ENCODE data around the gene WDR27. TPM values are rescaled to one million over a fixed set of nuclear protein-coding genes. Genes with fewer than 3 reads are reported as not detected.

Gene WDR27
- total RNA-seq, 1 donor from 2014 or later, result 59.0 TPM

DNA sequence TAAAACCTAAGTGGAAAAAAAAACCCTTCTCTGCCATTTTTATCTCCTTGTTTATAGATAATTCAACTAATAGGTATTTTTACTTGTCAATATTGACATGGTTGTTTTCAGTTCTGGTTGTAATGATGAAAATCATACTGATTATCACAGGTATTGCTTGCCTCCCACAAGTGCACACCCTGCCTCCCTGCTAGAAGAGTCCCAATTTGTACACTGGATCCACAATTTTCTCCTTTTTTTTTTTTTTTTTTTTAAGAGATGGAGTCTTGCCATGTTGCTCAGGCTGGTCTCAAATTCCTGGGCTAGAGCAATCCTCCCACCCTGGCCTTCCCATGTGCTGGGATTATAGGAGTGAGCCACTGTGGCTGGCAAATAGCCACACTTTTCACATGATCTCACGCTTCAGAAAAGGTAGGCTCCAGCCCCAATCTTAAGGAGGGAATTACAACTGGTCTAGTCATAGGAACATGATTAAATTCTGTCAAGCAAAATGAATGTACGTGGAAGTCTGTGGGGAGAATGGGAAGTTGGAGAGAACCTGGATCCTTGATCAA, 37.2 kb upstream of the WDR27 start:
- Mint-ChIP-seq H3K27me3 (ENCODE audit: unreplicated experiment) (peaks cover 1% of the 10 kb centered on the region), H3K4me1 (ENCODE audit: unreplicated experiment) (no peaks in the 10 kb centered on the region), H3K36me3 (ENCODE audit: low read depth, unreplicated experiment) (no peaks in the 10 kb centered on the region), H3K4me3 (ENCODE audit: unreplicated experiment) (no peak overlapping the region), H3K27ac (ENCODE audit: unreplicated experiment) (no peak overlapping the region), H3K9me3 (ENCODE audit: unreplicated experiment) (no peaks in the 10 kb centered on the region)
- DNase-seq (ENCODE audit: low spot score), result no peak
- no peak for TF ChIP-seq CTCF (IDR thresholded peaks at IDR 0.05; ENCODE audit: unreplicated experiment)

DNA sequence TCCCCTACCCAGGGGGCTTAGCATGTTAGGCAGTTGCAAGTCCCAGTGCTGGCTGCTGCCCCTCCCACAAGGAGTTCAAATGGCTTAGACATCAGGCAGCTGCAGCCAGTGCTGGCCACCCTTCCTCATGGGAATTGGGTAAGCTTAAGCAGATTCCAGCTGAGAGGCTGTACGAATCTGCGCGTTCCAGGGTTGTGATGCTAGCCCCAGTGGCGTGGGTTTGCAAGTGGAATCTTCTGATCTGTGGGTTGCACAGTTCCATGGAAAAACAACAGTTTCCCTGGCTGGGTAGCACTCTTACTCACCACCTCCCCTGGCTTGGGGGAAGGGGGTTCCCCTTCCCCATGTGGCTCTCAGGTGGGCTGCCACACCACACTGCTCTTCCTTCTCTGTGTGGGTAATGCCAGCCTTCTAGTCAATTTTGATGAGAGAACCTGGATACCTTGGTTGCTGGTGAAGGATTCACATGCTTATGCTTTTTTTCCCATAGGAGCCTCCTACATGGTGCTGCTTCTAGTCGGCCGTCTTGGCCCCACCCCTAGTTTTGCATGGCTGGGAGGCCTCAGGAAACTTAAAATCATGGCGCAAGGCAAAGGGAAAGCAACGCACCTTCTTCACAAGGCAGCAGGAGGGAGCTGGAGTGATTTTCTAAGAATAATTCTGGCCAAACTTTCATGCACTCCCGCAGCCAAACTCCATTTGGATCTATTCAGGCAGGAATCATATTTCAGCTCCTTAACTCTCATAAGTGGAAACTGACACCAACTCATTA, 36.6 kb upstream of the WDR27 start:
- H3K4me1 Mint-ChIP-seq (ENCODE audit: unreplicated experiment), result no peaks in the 10 kb centered on the region
- no peak for TF ChIP-seq CTCF (IDR thresholded peaks at IDR 0.05; ENCODE audit: unreplicated experiment)
- H3K27me3 Mint-ChIP-seq (ENCODE audit: unreplicated experiment), result peaks cover 1% of the 10 kb centered on the region
- no peak for DNase-seq (ENCODE audit: low spot score)
- H3K9me3 Mint-ChIP-seq (ENCODE audit: unreplicated experiment), result no peaks in the 10 kb centered on the region
- H3K36me3 Mint-ChIP-seq (ENCODE audit: low read depth, unreplicated experiment), result no peaks in the 10 kb centered on the region
- H3K4me3 Mint-ChIP-seq (ENCODE audit: unreplicated experiment), result no peak overlapping the region
- H3K27ac Mint-ChIP-seq (ENCODE audit: unreplicated experiment), result no peak overlapping the region

DNA sequence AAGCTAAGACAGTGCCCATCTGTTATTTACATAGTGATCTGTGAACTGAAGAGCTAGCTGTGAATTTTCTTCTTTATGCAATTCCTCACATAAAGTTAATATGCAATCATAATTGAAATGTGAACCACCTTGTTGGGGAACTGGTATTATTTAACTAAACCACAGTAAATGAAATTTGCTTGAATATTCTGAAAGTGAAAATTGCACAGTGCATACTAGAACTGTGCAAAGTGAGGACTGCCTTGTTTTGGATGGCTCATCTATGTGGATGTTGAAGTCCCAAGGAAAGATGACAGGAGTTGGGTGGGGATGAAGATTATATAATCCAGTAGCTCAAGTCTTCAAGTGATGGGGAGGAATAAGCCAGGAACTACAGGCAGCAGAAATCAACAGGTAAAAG, 28.1 kb upstream of the WDR27 start:
- Mint-ChIP-seq H3K4me3 (ENCODE audit: unreplicated experiment) (no peak overlapping the region), H3K36me3 (ENCODE audit: low read depth, unreplicated experiment) (peaks cover 5% of the 10 kb centered on the region)

GRCh38 chr6:169726963-169727362, 25.1 kb upstream of the WDR27 start:
- no peak for TF ChIP-seq CTCF (IDR thresholded peaks at IDR 0.05; ENCODE audit: unreplicated experiment)
- no peak overlapping the region for H3K4me3 Mint-ChIP-seq (ENCODE audit: unreplicated experiment)
- no peaks in the 10 kb centered on the region for H3K9me3 Mint-ChIP-seq (ENCODE audit: unreplicated experiment)
- peaks cover 25% of the 10 kb centered on the region for H3K4me1 Mint-ChIP-seq (ENCODE audit: unreplicated experiment)
- H3K36me3 Mint-ChIP-seq (ENCODE audit: low read depth, unreplicated experiment), result peaks cover 5% of the 10 kb centered on the region
- no peak overlapping the region for H3K27ac Mint-ChIP-seq (ENCODE audit: unreplicated experiment)
- H3K27me3 Mint-ChIP-seq (ENCODE audit: unreplicated experiment), result peaks cover 8% of the 10 kb centered on the region
- DNase-seq (ENCODE audit: low spot score), result no peak

More for the DNA sequence above, 28.1 kb upstream of the WDR27 start:
- Mint-ChIP-seq H3K27ac (ENCODE audit: unreplicated experiment) (no peak overlapping the region), H3K27me3 (ENCODE audit: unreplicated experiment) (peaks cover 6% of the 10 kb centered on the region), H3K9me3 (ENCODE audit: unreplicated experiment) (no peaks in the 10 kb centered on the region), H3K4me1 (ENCODE audit: unreplicated experiment) (peaks cover 20% of the 10 kb centered on the region)
- DNase-seq (ENCODE audit: low spot score), result no peak
- TF ChIP-seq CTCF (IDR thresholded peaks at IDR 0.05; ENCODE audit: unreplicated experiment), result no peak

GRCh38 chr6:169726049-169726400, 24.2 kb upstream of the WDR27 start:
- Mint-ChIP-seq H3K36me3 (ENCODE audit: low read depth, unreplicated experiment) (peaks cover 5% of the 10 kb centered on the region), H3K4me3 (ENCODE audit: unreplicated experiment) (peak overlapping the region; percentile 93), H3K27me3 (ENCODE audit: unreplicated experiment) (peaks cover 8% of the 10 kb centered on the region), H3K27ac (ENCODE audit: unreplicated experiment) (no peak overlapping the region), H3K9me3 (ENCODE audit: unreplicated experiment) (no peaks in the 10 kb centered on the region), H3K4me1 (ENCODE audit: unreplicated experiment) (peaks cover 25% of the 10 kb centered on the region)
- no peak for TF ChIP-seq CTCF (IDR thresholded peaks at IDR 0.05; ENCODE audit: unreplicated experiment)
- DNase-seq (ENCODE audit: low spot score), result no peak
